ENCODE measurements around the gene RDH13.
"Not testable (repeated sequence)": the region's sequence is repeated elsewhere in the genome, so short reads cannot be mapped to it uniquely, and the experiment has no call there.

The RDH13 gene

GRCh38 chr19:55041244-55041626 is 21.7 kb downstream of the RDH13 start:
- no peak for TF ChIP-seq CTCF (IDR thresholded peaks at IDR 0.05)
- DNase-seq (ENCODE audit: low spot score): no peak
- Histone ChIP-seq H3K4me3 (no peak overlapping the region), H3K27ac (no peak overlapping the region)

GRCh38 chr19:55040654-55041053 is 22.3 kb downstream of the RDH13 start:
- not testable (repeated sequence) for H3K27ac ChIP-seq; DNase-seq (ENCODE audit: low spot score)

GRCh38 chr19:55037603-55038002 is 25.3 kb downstream of the RDH13 start:
- not testable (repeated sequence) for DNase-seq (ENCODE audit: low spot score); H3K4me3 ChIP-seq; H3K27ac ChIP-seq

More at GRCh38 chr19:55040654-55041053, 22.3 kb downstream of the RDH13 start:
- not testable (repeated sequence) for H3K4me3 ChIP-seq

GRCh38 chr19:55036058-55036457 is 26.9 kb downstream of the RDH13 start:
- no peak for DNase-seq (ENCODE audit: low spot score)
- Histone ChIP-seq H3K27ac (no peak overlapping the region), H3K4me3 (no peak overlapping the region)
- TF ChIP-seq CTCF (IDR thresholded peaks at IDR 0.05): no peak

- Histone ChIP-seq H3K27ac (no peak overlapping the region), H3K4me3 (no peak overlapping the region)
- DNase-seq (ENCODE audit: low spot score): no peak
- TF ChIP-seq CTCF (IDR thresholded peaks at IDR 0.05): no peak
These were observed 28.2 kb downstream of the RDH13 start for GRCh38 chr19:55034751-55035150.

- not testable (repeated sequence) for H3K27ac ChIP-seq; DNase-seq (ENCODE audit: low spot score); H3K4me3 ChIP-seq
These were observed 29.8 kb downstream of the RDH13 start for GRCh38 chr19:55032976-55033643.

- no peak overlapping the region for H3K27ac ChIP-seq
- DNase-seq (ENCODE audit: low spot score): no peak
- H3K4me3 ChIP-seq: no peak overlapping the region
- TF ChIP-seq CTCF (IDR thresholded peaks at IDR 0.05): no peak
These were observed 30.7 kb downstream of the RDH13 start for GRCh38 chr19:55032170-55032800.

- no peak for DNase-seq (ENCODE audit: low spot score)
- Histone ChIP-seq H3K4me3 (no peak overlapping the region), H3K27ac (no peak overlapping the region)
- no peak for TF ChIP-seq CTCF (IDR thresholded peaks at IDR 0.05)
These were observed 31.8 kb downstream of the RDH13 start for GRCh38 chr19:55031178-55031577.

Data from coronary artery (tissue), 2 donors.